NOMO-1 treated with DMSO at 0.1 percent for 48 hours (cell line): ENCODE measurements around the gene OTUB2.
A peak's percentile ranks its signal among the peaks of the same experiment; 100 is the strongest.

Experiments
- DNase-seq: peaks from one replicate; lab custom pipeline; 2025; ENCODE audit not compliant: unreplicated experiment; lab: John Stamatoyannopoulos, UW

OTUB2 gene

DNA sequence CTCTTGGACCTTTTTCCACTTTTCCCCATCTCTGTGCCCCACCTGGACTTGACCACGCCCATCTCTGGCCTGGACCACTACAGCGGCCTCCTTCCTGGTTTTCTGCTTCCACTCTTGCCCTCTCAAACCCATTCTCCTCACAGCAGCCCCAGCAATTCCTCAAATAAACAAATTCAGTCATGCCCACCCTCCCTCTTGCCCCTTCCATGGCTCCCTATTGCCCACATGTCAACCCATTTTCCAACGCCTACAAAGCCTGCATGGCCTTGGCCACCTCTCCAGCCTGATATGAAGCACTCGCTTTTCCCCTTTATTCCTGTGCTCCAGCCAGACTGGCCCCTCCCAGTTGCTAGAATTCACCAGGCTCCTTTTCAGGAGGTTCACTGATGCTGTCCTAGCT, 5.9 kb upstream of the OTUB2 start:
- DNase-seq: no peak

DNA sequence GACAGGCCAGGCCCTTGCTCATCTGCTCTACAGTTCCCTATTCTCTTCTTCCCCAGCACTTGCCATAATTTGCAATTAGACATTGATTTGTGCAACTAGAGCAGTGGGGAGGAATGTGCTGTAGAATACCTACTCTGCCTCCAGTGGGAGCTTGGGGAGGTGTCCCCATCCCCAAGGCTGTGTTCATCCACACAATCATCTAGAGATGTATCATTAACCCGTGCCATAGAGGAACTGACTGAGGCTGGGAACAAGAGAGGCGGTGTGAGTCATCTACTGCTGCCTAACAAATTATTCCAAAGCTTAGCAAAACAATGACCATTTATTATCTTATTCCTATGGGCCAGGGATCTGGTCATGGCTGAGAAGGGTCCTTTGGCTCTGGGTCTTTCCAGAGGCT, 5.1 kb upstream of the OTUB2 start:
- DNase-seq: peak; percentile 4

DNA sequence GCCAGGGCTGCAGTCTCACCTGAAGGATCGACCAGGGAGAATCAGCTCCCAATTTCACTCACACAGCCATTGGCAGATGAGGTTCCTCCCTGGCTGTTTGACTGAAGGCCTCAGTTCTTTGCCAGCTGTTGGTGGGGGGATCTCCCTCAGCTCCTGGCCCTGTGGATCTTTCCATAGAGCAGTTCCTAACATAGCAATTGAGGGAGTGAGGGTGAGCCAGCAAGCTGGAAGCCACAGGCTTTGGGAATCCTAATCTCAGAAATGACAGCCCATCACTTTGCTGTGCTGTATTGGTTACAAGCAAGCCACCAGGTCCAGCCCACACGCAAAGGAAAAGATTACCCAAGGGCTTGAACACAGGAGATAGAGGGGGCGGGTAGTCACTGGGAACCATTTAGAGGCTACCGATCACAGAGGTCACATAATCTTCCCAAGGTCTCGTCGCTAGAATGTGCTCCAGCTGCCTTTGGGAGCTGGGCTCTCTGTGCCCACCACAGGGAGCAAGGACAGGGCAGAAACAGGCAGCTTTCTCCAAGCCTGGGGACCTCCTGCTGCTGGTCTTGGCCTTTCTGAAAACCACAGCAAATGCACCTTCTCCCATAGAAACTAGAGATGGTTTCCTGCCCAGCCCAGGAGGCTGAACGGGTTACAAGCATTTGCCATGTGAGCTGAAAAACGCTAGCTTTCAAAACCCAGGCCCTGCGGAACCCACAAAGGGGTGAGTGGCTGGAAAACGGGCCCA, 4.6 kb upstream of the OTUB2 start:
- no peak for DNase-seq

DNA sequence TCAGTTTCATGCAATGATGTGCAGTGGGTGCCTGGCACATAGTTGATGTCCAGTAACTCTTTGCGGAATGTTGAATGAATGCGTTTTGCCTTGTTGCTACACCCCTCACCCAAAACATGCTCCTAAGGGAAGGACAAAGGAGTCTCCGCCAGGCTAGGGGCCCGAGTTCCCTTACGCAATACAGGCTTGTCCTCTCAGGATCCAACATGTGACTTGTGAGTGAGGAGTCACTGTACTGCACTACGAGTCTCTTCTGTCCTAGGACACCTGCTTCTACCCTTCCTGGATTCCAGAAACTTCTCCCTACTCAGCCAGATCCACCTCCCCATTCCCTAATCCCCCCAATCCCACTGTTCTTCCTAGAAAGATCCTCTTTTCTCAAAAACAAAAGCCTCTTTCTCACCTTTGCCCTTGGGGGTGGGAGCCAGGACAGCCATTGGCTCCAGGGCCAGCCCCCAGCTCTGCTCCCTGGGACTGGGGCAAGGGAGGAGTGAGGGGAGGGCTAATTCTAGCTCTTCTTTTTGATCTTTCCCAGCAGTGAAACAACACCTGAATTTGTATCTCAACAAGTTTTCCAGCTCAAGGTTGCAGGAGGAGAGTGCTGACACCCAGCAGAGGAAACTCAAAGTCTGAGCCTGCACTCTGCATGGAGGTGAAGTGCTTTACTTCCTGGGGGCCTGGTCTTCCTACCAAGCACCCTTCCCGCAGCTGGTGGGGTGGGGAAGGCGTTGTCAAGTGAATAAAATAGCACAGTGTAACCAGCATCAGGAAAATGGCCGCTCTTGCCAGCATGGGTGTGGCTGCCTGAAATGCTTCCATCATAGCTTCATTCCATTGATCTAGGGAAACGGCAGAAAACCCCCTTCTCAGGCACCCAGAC, 3.4 kb upstream of the OTUB2 start:
- no peak for DNase-seq

DNA sequence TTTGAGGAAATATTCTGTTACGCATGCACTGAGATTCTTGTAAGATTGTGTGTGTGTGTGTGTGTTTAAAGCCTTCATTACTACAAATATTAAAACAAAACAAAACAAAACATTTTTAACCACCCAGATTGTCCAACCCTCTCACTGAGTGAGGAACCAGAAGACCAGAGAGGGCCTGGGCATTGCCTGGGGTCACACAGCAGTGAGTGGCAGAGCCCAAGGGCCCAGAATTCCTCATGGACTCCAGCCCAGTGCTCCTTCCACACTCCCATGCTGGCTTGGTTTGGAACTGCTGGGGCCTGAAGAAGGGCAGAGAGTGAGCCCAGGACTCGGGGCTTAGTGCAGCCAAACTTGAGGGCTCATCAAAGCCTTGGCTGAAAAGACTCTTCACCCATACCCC, 1.6 kb upstream of the OTUB2 start:
- DNase-seq: no peak

DNA sequence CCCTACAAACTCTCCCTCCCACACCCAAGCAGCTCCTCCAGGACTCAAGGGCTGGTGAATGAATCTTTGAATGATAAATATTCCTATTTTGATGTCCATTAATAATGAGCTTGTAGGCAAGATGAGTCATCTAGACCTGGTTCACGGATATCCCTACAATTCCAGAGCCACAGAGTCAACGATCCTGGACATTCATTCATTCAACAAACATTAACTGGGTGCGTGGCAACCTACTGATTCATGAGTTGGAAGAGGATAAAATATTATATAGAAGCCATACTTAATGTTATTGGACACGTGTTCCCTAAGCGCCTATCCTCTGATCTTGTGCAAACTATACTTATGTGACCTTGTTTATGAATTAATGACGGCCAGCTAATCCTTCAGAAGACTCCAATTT, 420 bp upstream of the OTUB2 start:
- DNase-seq: no peak

DNA sequence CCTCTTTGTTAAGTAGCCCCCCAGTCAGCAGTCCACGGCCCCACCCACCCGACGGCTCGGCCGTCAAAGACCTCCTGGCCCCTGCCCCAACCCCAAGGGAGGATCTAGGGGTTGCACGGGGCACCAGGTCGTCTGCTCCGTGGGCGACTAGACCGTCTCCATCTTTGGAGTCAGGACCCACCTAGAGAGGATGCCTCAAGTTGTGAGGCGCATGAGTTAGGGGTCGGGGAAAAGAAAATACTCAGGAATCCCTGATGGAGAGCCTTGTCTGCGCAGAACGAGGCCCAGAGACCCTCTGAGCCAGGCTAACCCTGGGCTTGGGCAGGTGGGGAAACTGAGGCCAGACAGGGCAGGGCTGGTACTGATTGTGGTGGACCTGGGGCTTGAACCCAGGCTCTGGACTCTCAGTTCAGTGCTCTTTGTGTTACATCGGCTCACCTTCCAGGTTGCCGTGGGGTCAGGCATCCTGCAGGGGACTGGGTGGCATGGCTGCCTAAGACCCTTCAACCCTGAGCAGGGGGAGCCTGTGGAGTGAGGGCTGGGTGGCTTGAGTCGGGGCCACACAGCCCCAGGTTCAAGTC, 839 bp downstream of the OTUB2 start:
- no peak for DNase-seq

DNA sequence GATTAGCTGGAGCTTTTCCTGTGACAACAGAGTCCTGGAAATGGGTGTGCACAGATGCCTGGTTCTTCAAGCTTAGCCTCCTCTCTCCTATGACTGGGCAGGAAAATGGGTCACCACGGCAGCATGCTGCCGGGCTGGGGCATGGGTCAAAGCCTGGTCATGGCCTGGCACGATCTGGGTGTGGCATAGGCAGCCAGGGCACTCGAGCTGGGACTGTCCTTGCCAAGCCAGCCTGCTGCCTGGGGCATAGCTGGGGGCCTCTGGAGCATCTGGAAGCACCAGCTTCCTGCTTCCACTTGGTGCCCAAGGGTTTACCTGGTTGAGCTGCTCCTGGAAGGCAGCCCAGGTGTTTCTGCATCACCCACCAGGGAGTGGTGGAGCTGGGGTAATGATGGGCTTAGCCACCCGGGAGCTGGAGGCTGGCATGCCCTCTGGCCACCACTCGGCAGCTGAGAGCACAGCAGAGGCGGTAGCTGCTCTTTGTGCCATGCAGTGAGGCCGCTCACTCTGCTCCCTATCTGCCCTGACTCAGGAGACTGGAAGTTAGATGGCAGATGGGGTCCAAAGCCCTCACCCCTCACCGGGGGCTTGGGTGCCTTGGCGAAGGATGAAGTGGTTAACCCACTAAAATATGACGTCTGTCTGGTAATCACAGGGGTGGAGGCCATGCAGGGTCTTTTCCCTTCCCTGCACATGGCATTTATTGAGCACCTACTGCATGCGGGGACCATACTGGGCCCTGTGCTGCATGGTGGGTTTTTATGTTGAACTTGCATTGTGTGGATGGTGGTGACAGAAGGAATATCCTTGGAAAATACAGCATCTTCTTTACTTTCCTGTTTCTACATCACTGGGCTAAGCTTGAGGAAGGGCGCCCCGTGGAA, 1.7 kb downstream of the OTUB2 start:
- no peak for DNase-seq

DNA sequence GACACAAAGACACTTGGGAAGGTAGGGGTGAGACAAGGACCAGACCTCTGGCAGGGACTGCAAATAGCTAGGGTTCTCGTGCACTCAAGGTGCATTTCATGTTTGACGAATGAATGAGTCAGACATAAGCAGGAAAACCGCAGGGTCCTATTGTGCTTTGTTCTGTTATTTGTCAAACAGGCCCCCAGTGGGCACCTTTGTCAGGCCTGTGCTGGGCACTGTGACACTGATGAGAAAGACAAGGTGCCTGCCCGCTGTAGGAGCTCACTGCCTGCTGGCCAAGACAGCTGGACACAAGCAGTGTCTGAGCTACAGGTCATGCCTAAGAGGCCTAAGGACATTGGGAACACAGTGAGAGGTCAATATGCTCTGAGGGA, 2.3 kb downstream of the OTUB2 start:
- peak; percentile 32 for DNase-seq

DNA sequence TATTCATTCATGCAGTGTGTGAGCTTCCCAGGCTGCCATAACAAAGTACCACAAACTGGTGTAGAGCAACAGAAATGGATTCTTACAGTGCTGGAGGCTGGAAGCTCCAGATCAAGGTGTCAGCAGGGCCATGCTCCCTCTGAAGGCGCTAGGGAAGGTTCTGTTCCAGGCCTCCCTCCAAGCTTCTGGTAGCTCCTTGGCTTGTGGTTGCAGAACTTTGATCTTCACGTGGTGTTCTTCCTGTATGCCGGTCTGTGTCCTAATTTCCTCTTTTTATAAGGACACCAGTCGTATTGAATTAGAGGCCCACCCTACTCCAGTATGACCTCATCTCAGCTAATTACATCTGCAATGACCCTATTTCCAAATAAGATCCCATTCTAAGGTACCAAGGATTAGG, 3.1 kb downstream of the OTUB2 start:
- peak; percentile 84 for DNase-seq

DNA sequence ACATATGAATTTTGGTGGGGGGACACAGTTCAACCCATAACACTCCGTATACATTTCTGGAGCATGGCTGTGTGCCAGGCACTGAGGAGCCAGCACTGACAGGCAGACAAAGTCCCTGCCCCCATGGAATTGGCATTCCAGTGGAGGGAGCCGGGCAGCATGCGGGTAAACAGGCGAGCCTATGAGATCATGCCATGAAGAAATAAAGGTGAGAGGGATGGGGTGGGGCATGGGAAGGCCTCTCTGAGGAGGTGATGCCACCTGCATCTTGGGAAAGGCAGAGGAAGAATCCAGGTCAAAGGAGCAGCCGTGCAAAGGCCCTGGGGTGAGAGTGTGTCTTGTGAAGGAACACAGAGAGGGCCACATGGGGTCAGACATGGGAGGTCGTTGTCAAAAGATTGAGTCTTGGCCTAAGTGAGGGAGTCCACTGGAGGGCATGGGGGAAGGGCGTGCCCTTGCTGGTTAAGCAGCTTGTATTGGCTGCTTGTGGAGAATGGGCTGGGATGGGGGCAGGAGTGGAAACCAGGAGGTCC, 3.6 kb downstream of the OTUB2 start:
- no peak for DNase-seq

DNA sequence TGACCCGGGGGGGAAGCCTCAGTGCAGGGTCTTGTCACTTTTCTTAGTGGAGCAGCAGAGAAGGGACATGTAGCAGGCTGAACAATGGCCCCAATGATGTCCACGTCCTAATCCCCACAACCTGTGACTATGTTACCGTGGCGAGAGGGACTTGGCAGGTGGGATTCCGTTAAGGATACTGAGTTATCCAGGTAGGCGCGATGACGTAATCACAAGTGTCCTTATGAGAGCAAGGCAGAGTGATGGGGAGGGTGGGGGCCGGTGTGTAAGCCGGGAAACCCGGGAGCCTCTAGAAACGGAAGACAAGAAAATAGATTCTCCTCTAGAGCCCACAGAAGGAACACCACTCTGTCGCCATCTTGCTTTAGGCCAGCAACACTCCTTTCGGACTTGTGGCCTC, 4.4 kb downstream of the OTUB2 start:
- no peak for DNase-seq

DNA sequence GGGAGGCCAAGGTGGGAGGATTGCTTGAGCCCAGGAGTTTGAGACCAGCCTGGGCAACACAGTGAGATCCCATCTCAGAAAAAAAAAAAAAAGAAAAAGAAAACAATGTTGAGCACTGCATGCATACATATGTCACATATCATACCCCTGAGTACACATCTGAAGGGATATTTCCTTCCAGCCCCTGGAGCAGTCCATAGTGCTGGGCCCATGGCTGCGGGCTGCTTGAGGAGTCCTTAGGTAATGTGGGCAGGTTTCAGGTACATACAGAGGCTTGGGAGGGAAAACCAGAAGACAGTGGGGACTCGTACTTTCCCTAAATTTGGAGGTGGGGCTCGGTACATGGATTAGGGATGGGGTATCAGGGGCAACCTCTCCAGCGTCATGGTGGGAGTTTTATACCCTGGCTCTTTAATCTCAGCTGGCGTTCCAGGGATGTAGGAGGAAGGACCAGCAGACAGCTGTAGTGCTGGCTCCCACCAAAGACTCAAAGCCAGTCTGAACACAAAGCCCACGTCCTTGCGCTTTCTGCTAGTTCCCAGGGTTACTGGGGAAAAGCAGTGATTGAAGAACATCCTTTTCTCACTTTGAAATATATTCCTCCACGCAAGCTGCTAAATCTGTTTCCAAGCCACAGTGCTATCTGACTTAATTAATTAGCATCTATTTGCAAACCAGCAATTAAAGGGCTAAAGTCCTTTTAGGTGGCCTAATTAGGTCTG, 5.2 kb downstream of the OTUB2 start:
- DNase-seq: no peak

DNA sequence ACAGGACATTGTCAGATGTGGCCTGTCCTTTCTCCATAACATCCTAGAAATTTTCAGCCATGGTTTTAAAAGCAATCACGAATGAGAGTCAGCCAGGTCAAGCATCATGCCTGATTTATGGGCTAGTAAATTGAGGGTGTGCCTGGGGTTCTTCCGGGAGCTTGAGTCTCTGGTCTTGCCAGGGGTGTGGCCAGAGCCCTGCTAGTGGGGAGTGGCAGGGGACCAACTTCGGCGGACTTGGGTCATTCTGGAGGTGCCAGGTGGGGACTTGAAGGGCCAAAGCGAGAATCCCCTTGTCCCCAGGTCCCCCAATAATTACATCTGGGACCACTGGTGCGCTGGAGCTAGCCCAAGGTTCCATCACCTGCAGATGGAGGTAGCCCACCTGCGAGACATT, 5.7 kb downstream of the OTUB2 start:
- no peak for DNase-seq

DNA sequence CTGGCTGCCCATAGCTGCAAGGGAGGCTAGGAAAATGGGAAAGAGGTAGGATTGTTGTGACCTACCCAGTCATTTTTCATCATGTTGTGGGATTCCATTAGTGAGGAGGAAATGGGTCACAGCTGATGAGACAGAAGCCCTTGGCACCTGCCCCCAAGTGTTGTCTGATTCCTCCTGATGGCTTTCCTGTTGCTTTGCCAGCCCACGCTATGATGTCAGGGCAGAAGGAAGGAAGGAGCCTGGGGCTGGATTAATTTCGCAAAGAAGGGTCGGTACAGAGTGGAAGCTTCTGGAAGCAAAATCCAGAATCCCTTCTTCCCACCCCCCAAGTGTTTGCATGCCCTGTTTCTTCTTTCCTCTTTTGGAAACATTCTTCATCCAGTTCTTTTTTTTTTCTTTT, 8.7 kb downstream of the OTUB2 start:
- no peak for DNase-seq

DNA sequence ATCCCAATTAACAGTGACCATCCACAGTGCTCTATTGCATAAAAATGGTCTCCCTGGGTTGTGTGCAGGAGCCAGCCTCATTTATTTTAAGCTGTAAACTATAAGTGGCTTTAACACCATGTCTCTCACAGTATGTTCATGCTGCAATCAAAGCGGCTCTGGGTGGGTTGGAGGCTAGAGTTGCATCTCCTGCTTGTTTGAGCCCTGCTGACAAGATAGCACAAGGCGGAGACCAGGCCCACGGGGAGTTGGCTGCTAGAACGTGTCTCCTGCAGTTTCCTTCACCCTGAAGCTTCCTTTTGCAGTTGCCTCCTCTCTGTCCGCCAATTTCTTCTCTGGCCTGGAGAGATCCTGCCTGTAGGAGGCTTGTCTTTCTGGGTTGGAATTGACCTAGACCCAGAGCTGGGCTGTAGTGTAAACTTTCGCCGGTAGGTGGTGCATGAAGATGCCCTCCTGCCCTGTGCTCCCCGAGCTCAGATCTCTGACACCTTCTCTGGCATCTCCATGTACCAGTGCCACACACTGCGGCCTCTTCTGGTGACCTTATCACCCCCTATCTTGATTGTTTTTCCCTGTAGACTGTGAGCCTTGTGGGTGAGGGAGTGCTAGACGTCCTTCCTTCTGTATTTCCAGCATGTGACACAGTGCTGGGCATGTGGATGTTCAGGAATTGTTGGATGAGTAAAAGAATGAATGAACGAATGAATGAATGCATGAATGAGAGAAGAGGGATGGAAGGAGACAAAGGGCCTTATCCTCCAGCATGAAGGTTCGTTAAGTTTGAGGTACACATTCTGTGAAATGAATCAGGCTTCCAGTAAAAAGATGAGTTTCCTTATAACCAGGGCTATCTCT, 10.4 kb downstream of the OTUB2 start:
- peak; percentile 43 for DNase-seq

DNA sequence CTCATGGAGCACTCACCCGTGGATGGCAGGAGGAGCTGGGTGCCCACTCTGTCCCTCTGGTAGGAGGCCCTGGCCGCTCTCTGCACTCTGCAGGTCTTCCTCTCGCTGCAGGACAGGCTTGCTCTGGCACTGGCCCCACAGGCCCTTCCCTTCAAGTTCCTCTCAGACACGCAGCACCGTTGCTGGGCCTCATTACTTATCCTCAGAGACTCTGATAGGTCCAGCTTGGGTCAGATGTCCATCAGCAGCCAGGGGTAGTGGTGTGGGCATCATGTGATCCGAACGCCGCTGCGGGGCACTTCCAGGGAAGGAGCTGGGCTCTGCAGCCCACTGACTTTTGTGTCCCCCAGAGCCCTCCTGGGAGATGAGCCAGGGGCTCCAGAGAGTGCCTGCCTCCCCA, 11.8 kb downstream of the OTUB2 start:
- DNase-seq: no peak

DNA sequence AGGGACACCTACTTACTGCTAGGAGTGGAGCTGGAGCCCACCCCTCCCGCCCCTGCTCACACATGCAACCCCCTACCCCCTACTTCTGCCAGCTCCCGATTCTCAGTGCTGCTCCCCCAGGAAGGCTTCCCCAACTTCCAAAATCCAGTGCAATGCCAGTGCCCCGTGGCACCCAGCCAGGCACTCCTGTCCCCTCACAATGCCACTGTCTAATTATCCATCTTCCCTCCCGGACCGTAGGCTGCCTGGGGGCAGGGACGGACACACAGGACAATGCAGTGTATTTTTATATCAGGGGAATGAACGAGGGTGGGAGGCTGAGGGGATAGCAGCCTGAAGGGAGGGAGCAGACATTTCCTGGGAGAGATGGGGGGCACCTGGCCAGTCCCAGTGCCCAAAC, 12.4 kb downstream of the OTUB2 start:
- no peak for DNase-seq

DNA sequence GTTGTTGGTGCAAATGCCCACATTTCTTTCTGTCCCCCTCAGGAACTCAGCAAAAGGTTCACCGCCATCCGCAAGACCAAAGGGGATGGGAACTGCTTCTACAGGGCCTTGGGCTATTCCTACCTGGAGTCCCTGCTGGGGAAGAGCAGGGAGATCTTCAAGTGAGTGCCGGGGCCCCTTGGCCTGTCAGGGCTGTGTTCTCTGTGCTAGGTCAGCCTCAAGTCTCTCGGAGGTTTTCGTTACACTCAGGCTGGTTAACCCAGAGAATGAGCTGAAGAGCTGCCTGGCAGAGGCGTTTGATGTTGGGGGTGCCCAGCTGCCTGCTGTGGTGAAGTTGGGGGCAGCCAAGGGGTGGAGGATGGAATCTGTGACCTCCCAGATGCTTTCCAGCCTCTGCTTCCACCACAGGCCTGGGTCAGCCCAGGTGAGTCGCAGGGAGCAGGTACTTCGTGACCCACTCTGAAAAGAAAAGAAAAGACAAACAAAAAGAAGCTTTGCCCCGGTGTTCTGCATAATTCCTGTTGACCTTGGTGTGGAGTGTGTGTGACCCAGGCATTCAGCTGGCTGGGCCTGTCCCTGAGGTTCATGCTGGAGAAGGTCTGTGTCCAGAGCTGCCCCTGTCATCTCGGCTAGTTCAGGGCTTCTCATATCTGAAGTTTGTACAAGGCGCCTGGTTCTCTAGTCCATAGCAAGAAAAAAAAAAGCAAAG, 12.9 kb downstream of the OTUB2 start:
- no peak for DNase-seq
